Adrenal gland (tissue), 5 donors: Measurements from ENCODE around the gene ARSJ.

Experiments used
- CTCF ChIP-seq, 6 experiments: fragments of 450-650 bp in 4 of 6; fragments of 200-600 bp in 2 of 6; sonication (generic) in 1 of 6; IDR thresholded peaks; 1 replicate in 5 of 6; 2 replicates in 1 of 6; pipeline versions ENCODE4 v1.5.1 to v1.8.0; 2016 to 2021; ENCODE audit warnings: antibody characterized with exemption in 6 of 6, mild to moderate bottlenecking in 2 of 6, moderate library complexity in 1 of 6
- POLR2A ChIP-seq, 2 donors: fragments of 450-650 bp; IDR thresholded peaks; one replicate each; pipeline ENCODE4 v1.6.1; 2017; ENCODE audit warnings: antibody characterized with exemption in 2 of 2, mild to moderate bottlenecking in 2 of 2, moderate library complexity in 1 of 2
- donor health status: DM: no; HTN: no; CAD: no.

GRCh38 chr4:113858924-113859323 is 120.5 kb downstream of the ARSJ start:
- TF ChIP-seq CTCF (IDR thresholded peaks at IDR 0.05) (no peak), POLR2A (IDR thresholded peaks at IDR 0.05) (no peak)
